GM18526 (cell line): ENCODE results near the gene SLC12A6.

Experiments
- POLR2A ChIP-seq: IDR thresholded peaks from 3 replicates; pipeline ENCODE4 v1.6.1; 2011; ENCODE audit not compliant: insufficient read length; ENCODE audit errors: extremely low read depth

SLC12A6 gene

DNA sequence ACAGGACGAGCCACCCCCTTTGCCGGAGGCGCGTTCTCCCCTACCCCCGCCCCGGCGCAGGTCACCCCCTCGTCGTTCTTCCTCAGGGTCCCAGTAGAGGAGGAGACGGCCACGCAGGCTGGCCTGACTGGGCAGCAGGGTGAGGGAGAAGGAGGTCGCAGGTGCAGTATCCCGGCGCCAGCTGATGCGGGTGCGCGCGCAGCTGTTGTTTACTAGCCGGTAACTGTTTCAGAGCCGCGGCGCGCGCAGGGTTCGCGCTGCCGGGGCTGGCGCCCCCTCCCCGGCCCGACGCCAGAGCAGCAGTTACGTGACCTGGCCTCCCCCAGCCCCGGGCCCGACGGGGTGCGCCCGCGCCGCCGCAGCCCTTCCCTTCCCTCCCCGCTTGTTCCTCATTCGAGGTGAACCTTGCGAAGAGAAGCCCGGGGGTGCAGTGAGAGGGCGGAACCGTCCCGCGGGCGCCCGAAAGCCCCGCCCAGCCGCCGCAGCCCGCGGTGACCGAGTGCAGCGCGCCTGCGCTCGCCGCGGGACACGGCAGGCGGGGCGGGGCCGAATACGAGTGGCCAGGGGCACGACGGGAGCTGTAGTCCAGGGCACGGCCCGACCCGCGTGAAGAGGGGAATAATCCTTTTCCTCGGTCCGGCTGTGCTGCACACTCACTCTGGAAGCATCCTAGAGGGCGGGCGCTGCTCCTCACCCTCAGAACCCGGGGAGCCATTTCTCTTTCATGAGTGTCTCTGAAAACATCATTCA is at the start of gene SLC12A6:
TSS of gene SLC12A6 (minus strand) at position 225 of the 750 bp plus-strand sequence. CDS start 1,101 bp downstream, outside the sequence.
- TF ChIP-seq POLR2A: peak; percentile 62

GRCh38 chr15:34376856-34377255 is 39.3 kb upstream of the SLC12A6 start:
- TF ChIP-seq POLR2A: no peak

GRCh38 chr15:34374816-34375215 is 37.2 kb upstream of the SLC12A6 start:
- no peak for TF ChIP-seq POLR2A

- TF ChIP-seq POLR2A: no peak
These were observed 36.4 kb upstream of the SLC12A6 start for GRCh38 chr15:34373951-34374350.

DNA sequence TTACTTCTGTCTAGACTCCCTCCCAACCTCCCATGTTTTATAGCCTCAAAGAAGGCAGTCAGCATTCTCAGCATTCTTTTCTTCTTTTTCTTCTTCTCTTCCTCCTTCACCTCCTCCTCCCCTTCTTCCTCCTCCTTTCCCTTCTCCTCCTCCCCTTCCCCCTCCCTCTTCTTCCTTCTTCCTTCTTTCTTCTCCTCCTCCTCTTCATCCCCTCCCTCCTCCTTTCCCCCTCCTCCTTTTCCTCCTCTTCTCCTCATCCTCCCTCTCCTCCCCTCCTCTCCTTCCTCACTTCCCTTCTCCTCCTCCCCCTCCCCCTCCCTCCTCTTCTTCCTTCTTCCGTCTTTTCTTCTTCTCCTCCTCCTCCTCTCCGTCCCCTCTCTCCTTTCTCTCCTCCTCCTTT is 33.1 kb upstream of the SLC12A6 start:
- TF ChIP-seq POLR2A: no peak

GRCh38 chr15:34370129-34370528 is 32.5 kb upstream of the SLC12A6 start:
- no peak for TF ChIP-seq POLR2A

- peak; percentile 75 for TF ChIP-seq POLR2A
These were observed 29.8 kb upstream of the SLC12A6 start, which contains the start of gene LPCAT4 for GRCh38 chr15:34367101-34368081. TSS of gene LPCAT4 (minus strand) at chr15:34367196. CDS start at chr15:34367100, 96 bp downstream.

DNA sequence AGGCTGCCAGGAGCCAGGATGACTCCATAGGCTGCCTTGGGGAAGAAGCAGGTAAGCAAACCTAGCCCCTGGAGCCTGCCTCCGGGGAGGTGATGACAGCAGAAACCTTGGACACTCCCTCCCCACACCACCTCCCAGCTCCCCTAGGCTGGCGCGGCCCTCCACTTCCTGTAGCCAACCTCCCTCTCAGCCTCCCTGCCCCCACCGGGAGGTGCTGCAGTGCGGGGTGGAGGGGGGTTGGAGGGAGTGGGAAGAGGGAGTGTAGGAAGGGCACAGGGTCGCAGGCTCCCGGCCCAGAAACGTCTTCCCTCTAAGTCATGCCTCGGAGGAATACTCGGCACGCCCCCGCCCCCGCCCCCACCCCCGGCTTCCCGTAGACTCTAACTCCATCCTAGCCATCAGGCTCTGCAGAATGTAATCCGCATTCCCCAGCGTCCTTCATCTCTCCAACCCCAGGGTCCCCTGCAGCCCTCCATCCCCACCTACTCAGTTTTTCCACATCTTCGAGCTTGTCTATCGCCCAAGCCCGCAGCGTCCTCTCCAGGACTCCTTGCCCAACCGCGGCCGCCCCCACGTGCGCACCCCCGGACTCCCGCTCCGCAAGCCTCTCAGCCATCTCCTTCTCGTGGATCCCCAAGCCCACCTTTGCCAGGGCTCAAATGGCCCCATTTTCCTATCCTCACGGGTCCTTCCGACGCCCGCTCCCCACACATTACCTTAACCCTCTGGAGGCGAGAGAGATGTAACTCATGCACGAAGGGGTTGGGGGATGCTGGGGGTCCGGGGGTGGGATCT is 28.9 kb upstream of the SLC12A6 start:
- TF ChIP-seq POLR2A: no peak

DNA sequence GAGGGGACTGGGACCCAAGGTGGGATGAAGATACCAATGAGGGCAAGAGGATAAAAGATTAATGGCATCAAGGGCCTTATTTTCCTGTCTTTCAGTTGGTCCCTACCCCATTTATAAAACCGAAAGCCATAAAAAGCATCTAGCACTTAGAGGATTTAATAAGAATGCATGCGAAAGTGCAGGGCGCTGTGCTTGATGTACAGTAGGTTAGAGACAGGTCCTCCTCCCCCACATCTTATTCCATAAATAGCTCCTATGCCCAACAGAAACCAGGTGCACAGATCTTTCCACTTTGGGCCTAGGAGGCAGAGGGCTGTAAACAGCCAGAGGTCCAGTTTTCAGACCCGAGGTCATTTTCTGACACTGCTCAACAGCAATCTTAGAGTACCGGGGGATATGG is 28.3 kb upstream of the SLC12A6 start:
- TF ChIP-seq POLR2A: no peak

- no peak for TF ChIP-seq POLR2A
These were observed 27.7 kb upstream of the SLC12A6 start for GRCh38 chr15:34365091-34365825.

GRCh38 chr15:34364041-34364440 is 26.5 kb upstream of the SLC12A6 start:
- no peak for TF ChIP-seq POLR2A

DNA sequence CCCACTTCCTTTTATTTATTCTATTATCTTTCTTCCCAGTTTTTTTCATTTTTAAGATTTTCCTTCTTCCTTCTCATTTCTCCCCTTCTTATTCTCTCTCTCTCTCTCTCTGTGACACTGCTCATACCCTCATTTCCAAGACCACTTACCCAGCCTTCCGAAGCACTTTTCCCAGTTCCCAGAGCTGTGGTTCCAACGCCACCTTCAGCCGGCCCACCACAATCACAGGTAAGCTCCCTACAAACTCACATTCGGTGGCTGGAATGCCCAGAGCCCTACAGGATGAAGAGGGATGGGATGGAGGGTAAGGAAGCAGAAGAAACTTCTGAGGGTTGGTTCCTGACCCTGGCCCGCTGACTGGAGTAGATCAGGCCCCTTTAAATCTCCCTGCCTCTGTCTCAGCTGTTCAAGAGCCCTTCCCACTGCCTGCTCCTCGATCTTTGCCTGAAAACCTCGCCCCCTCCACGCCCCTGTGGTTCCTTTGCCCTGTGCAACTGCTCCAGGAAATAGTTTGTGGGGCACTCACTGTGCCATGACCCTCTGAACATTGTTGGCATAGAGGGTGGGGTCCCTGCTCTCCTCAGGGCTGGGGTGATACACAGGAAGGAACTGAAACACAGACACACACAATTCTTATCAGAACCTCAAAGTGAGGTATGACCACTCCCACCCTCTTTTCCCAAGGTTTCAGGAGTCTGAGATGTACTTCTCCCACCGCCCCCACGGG is 24.6 kb upstream of the SLC12A6 start:
- TF ChIP-seq POLR2A: no peak

GRCh38 chr15:34361278-34361677 is 23.7 kb upstream of the SLC12A6 start:
- no peak for TF ChIP-seq POLR2A

DNA sequence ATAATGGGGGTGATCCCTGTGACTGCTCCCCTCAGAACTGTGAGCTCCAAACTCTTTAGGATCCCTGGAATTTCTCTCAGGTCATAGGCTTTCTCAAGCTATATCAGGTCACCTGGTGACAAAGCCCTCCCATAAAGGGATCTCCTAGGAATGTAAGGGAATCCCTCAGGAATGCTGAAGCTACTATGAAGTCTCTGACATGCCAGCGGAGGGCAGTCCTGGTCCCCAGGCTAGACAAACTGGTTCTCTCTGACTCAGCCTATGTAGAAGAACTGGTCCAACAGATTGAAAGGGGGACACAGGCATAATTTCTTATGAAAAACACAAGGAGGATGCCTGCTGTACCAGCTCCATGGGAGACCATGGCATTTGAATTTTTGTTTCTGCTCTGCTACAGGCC is 22.7 kb upstream of the SLC12A6 start:
- TF ChIP-seq POLR2A: no peak

GRCh38 chr15:34359416-34359815 is 21.8 kb upstream of the SLC12A6 start:
- TF ChIP-seq POLR2A: no peak
